ENCODE data around the gene HIVEP3. TPM values are rescaled to one million over a fixed set of nuclear protein-coding genes. Genes with fewer than 3 reads are reported as not detected.
A peak's percentile ranks its signal among the peaks of the same experiment; 100 is the strongest.

HIVEP3 gene
- total RNA-seq, 1 donor from 2014 or later = 0.37 TPM

DNA sequence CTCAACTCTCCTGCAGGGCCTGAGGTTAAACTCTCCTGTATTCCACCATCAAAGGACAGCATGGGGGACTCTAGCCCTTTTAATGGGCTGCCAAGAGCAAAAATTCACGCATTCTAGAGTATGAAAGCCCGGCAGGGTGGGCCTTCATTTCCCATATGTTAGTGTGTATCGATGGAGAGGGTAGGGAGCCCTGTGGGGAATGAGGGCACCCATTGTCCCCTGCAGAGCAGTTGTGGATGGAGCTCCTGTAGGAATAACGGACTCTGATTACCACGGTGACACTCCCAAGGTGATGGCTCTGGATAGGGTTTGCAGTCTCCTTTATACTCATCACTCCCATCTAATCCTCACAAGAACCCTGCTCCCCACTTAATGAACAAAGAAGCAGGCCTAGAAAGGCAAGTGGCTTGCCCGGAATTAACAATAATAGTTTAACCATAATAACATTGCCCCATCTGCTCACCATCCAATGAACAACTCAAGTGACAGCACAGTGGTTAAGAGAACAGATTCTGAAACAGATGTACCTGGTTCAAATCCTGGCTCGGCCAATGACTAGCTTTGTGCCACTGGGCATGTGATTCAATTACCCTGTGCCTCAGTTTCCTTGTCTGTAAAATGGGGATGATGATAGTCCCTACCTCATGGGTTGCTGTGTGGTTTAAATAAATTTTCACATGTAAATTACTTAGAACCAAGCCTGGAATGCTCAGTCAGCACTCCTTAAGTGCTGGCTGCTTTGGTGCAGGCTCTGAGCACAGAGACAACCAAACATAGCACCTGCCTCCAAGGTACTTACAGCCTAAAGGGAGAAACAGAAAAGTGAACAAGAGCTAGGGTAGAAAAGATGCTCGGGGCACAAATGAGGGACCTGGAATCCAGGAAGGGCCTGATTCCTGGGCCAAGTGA lies 29.0 kb downstream of the HIVEP3 start:
- Histone ChIP-seq H3F3A (ENCODE audit: low read depth) (no peaks in the 10 kb centered on the region), H4K20me1 (ENCODE audit: low read depth) (no peaks in the 10 kb centered on the region), H2AFZ (replicated peaks) (no peak overlapping the region), H3K27me3 (no peaks in the 10 kb centered on the region), H3K4me1 (peaks cover 11% of the 10 kb centered on the region), H3K27ac (no peak overlapping the region), H3K9me3 (ENCODE audit: low read depth) (no peaks in the 10 kb centered on the region), H3K36me3 (no peaks in the 10 kb centered on the region), H3K9ac (no peak overlapping the region), H3K4me2 (no peak overlapping the region), H3K79me2 (ENCODE audit: low read depth) (no peaks in the 10 kb centered on the region), H3K4me3 (no peak overlapping the region)
- Mint-ChIP-seq H3K4me1 (peaks cover 10% of the 10 kb centered on the region), H3K9me3 (no peaks in the 10 kb centered on the region), H3K27me3 (ENCODE audit: insufficient read depth, low read depth) (peaks cover 4% of the 10 kb centered on the region), H3K36me3 (no peaks in the 10 kb centered on the region), H3K4me3 (no peak overlapping the region), H3K27ac (no peak overlapping the region)
- no peak for DNase-seq (ENCODE audit: low spot score)
- TF ChIP-seq, protein P1, sequence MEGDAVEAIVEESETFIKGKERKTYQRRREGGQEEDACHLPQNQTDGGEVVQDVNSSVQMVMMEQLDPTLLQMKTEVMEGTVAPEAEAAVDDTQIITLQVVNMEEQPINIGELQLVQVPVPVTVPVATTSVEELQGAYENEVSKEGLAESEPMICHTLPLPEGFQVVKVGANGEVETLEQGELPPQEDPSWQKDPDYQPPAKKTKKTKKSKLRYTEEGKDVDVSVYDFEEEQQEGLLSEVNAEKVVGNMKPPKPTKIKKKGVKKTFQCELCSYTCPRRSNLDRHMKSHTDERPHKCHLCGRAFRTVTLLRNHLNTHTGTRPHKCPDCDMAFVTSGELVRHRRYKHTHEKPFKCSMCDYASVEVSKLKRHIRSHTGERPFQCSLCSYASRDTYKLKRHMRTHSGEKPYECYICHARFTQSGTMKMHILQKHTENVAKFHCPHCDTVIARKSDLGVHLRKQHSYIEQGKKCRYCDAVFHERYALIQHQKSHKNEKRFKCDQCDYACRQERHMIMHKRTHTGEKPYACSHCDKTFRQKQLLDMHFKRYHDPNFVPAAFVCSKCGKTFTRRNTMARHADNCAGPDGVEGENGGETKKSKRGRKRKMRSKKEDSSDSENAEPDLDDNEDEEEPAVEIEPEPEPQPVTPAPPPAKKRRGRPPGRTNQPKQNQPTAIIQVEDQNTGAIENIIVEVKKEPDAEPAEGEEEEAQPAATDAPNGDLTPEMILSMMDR (IDR thresholded peaks at IDR 0.05) = no peak
- TF ChIP-seq EZH2phosphoT487 (IDR thresholded peaks at IDR 0.05) (no peak), EZH2 (IDR thresholded peaks at IDR 0.05) (no peak)

DNA sequence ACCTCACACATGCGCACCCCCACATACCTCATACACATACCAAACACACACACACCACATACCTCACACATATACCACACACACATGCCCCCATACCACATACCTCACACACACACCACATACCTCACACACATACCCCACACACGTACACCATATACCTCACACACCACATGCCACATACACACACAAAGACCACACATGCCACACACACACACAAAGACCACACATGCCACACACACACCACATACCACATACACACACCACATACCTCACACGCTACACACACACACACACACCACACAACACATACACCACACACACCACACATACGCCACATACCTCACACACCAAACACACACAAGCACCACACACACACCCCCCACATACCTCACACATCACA lies 30.0 kb downstream of the HIVEP3 start:
- no peak overlapping the region for H3K4me3 ChIP-seq
- peaks cover 11% of the 10 kb centered on the region for H3K4me1 ChIP-seq
- H2AFZ ChIP-seq (replicated peaks) = no peak overlapping the region
- DNase-seq (ENCODE audit: low spot score) = no peak
- Mint-ChIP-seq H3K4me1 (peaks cover 11% of the 10 kb centered on the region), H3K36me3 (no peaks in the 10 kb centered on the region), H3K27me3 (ENCODE audit: insufficient read depth, low read depth) (peaks cover 2% of the 10 kb centered on the region), H3K4me3 (no peak overlapping the region), H3K9me3 (no peaks in the 10 kb centered on the region), H3K27ac (peak overlapping the region; percentile 42)
- H3K27ac ChIP-seq = no peak overlapping the region
- H3K79me2 ChIP-seq (ENCODE audit: low read depth) = no peaks in the 10 kb centered on the region
- no peaks in the 10 kb centered on the region for H3K27me3 ChIP-seq
- H3K9ac ChIP-seq = no peak overlapping the region
- no peaks in the 10 kb centered on the region for H3K9me3 ChIP-seq (ENCODE audit: low read depth)
- TF ChIP-seq, protein P1 (IDR thresholded peaks at IDR 0.05) = no peak
- TF ChIP-seq EZH2phosphoT487 (IDR thresholded peaks at IDR 0.05) (no peak), EZH2 (IDR thresholded peaks at IDR 0.05) (no peak)
- no peaks in the 10 kb centered on the region for H3K36me3 ChIP-seq
- no peak overlapping the region for H3K4me2 ChIP-seq
- H4K20me1 ChIP-seq (ENCODE audit: low read depth) = no peaks in the 10 kb centered on the region
- H3F3A ChIP-seq (ENCODE audit: low read depth) = no peaks in the 10 kb centered on the region

- H3K4me3 Mint-ChIP-seq = no peak overlapping the region
- Histone ChIP-seq H2AFZ (replicated peaks) (no peak overlapping the region), H3K79me2 (ENCODE audit: low read depth) (no peaks in the 10 kb centered on the region), H3K27me3 (no peaks in the 10 kb centered on the region), H3K36me3 (no peaks in the 10 kb centered on the region), H3K9me3 (ENCODE audit: low read depth) (no peaks in the 10 kb centered on the region), H3K9ac (no peak overlapping the region), H3K4me1 (peaks cover 11% of the 10 kb centered on the region), H3K4me2 (no peak overlapping the region), H3K4me3 (no peak overlapping the region), H3F3A (ENCODE audit: low read depth) (no peaks in the 10 kb centered on the region), H4K20me1 (ENCODE audit: low read depth) (no peaks in the 10 kb centered on the region), H3K27ac (no peak overlapping the region)
- no peaks in the 10 kb centered on the region for H3K27me3 Mint-ChIP-seq (ENCODE audit: insufficient read depth, low read depth)
- TF ChIP-seq EZH2 (IDR thresholded peaks at IDR 0.05) (no peak), EZH2phosphoT487 (IDR thresholded peaks at IDR 0.05) (no peak)
- TF ChIP-seq, protein P1 (IDR thresholded peaks at IDR 0.05) = no peak
- peaks cover 11% of the 10 kb centered on the region for H3K4me1 Mint-ChIP-seq
- no peaks in the 10 kb centered on the region for H3K9me3 Mint-ChIP-seq
- no peak for DNase-seq (ENCODE audit: low spot score)
- no peaks in the 10 kb centered on the region for H3K36me3 Mint-ChIP-seq
- H3K27ac Mint-ChIP-seq = no peak overlapping the region
These were observed 31.4 kb downstream of the HIVEP3 start for GRCh38 chr1:41887365-41887764.
